Lung (tissue), 12 donors: ENCODE results near the gene VPS13D. TPM values are rescaled to one million over a fixed set of nuclear protein-coding genes. Genes with fewer than 3 reads are reported as not detected.

Experiments used
- ATAC-seq: fragments of 200-7000 bp; cut with Tn5 transposase; one replicate; pipeline ENCODE4 v1.9.1; 2020; ENCODE audit warnings: moderate number of reproducible peaks; ENCODE audit not compliant: insufficient read depth, low FRiP score
- DNase-seq, 3 donors: peaks; one replicate each; pipeline ENCODE4 v3.0.0-alpha.2; 2013 to 2017
- H3K27ac ChIP-seq, 2 donors: one replicate each; pipeline ENCODE4 v1.5.1; 2013; ENCODE audit warnings: mild to moderate bottlenecking in 2 of 2, moderate library complexity in 2 of 2, control low read depth in 1 of 2, inconsistent platforms in 1 of 2, low read depth in 1 of 2, low read length in 1 of 2
- H3K27me3 ChIP-seq, 3 donors: one replicate each; pipeline ENCODE4 v1.5.1; 2013; ENCODE audit warnings: low read length in 2 of 3; ENCODE audit not compliant: control insufficient read depth in 3 of 3, insufficient read depth in 3 of 3
- H3K36me3 ChIP-seq, 4 donors: one replicate each; pipeline ENCODE4 v1.5.1; 2013; ENCODE audit warnings: low read length in 4 of 4, mild to moderate bottlenecking in 1 of 4, moderate library complexity in 1 of 4; ENCODE audit not compliant: control insufficient read depth in 4 of 4, insufficient read depth in 4 of 4
- H3K4me1 ChIP-seq, 5 donors: one replicate each; pipeline ENCODE4 v1.5.1; 2013; ENCODE audit warnings: low read length in 5 of 5, mild to moderate bottlenecking in 2 of 5, moderate library complexity in 1 of 5; ENCODE audit not compliant: control insufficient read depth in 5 of 5, insufficient read depth in 5 of 5
- H3K4me3 ChIP-seq: one replicate; pipeline ENCODE4 v1.5.1; 2013; ENCODE audit warnings: mild to moderate bottlenecking, control low read depth, moderate library complexity
- H3K9ac ChIP-seq, 2 donors: one replicate each; pipeline ENCODE4 v1.5.1; 2013; ENCODE audit warnings: low read length in 2 of 2, control low read depth in 1 of 2; ENCODE audit not compliant: insufficient read depth in 1 of 2
- H3K9me3 ChIP-seq, 4 donors: one replicate each; pipeline ENCODE4 v1.5.1; 2013; ENCODE audit warnings: low read length in 3 of 4, mild to moderate bottlenecking in 1 of 4, moderate library complexity in 1 of 4; ENCODE audit not compliant: control insufficient read depth in 4 of 4, insufficient read depth in 3 of 4
- WGBS, 2 donors: extraction: QIAGEN DNeasy Blood & Tissue Kit; methylation state at CpG; one replicate each; pipeline ENCODE4 v1.1.7; 2013; 5-methylcytosine and 5-hydroxymethylcytosine counted together
- polyA plus RNA-seq, 2 donors: library from polyadenylated mRNA; stranded (reverse); fragments of 200-250 nt; gene quantifications; one replicate each; pipeline ENCODE4 v1.2.1, GENCODE V29; 2013
- total RNA-seq, 2 donors: library from RNA; depleted of rRNA in 1 of 2; stranded (reverse); fragments of >200 nt in 1 of 2; gene quantifications; one replicate each; pipeline ENCODE4 v1.2.1, GENCODE V29; 2014 to 2021
- TF ChIP-seq, protein P1 (sequence below): IDR thresholded peaks from 2 replicates; pipeline ENCODE4 v1.5.1; 2012; ENCODE audit warnings: mild to moderate bottlenecking; ENCODE audit errors: control extremely low read depth, extremely low read depth
- donor health status: control.
- donor health status: control.
- donor health status: Bipolar disorder and iron deficiency.
- donor health status: healthy.
- donor health status: DM: yes; HTN: yes; CAD: no.

Gene VPS13D
- total and polyA plus RNA-seq, 4 donors, result 18.4 to 76.0 (median 37.5) TPM

DNA sequence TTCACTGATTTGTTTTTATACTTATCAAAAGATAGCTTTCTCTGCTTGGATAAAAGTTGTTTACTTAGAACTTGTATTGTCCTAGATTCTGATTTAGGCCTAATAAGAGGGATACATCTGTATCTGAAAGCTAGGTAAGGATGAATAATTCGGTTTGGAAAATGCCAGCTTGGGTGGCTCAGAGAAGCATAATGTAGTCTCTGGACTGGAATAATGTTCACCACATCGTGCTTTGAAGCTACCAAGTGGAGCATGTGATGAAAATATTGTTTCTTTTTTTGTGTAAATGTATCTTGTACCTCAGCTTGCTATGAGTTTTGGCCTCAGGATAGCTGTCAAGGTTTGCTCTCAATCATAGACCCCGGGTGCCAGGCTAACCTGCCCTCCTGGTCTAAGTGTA, 49.2 kb downstream of the VPS13D start:
- no peaks in the 10 kb centered on the region for H3K4me1 ChIP-seq
- no peaks in the 10 kb centered on the region for H3K9me3 ChIP-seq
- H3K4me3 ChIP-seq, result no peak overlapping the region
- peaks cover 33 to 51% (median 41%) of the 10 kb centered on the region in 4 donors for H3K36me3 ChIP-seq
- WGBS, 2 donors, result 96% methylated on average over 3 of the region's 3 CpGs
- no peak for ATAC-seq
- no peaks in the 10 kb centered on the region for H3K27me3 ChIP-seq
- DNase-seq, result no peak
- no peak overlapping the region for H3K27ac ChIP-seq
- no peak overlapping the region for H3K9ac ChIP-seq
- TF ChIP-seq, protein P1, sequence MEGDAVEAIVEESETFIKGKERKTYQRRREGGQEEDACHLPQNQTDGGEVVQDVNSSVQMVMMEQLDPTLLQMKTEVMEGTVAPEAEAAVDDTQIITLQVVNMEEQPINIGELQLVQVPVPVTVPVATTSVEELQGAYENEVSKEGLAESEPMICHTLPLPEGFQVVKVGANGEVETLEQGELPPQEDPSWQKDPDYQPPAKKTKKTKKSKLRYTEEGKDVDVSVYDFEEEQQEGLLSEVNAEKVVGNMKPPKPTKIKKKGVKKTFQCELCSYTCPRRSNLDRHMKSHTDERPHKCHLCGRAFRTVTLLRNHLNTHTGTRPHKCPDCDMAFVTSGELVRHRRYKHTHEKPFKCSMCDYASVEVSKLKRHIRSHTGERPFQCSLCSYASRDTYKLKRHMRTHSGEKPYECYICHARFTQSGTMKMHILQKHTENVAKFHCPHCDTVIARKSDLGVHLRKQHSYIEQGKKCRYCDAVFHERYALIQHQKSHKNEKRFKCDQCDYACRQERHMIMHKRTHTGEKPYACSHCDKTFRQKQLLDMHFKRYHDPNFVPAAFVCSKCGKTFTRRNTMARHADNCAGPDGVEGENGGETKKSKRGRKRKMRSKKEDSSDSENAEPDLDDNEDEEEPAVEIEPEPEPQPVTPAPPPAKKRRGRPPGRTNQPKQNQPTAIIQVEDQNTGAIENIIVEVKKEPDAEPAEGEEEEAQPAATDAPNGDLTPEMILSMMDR, result no peak

DNA sequence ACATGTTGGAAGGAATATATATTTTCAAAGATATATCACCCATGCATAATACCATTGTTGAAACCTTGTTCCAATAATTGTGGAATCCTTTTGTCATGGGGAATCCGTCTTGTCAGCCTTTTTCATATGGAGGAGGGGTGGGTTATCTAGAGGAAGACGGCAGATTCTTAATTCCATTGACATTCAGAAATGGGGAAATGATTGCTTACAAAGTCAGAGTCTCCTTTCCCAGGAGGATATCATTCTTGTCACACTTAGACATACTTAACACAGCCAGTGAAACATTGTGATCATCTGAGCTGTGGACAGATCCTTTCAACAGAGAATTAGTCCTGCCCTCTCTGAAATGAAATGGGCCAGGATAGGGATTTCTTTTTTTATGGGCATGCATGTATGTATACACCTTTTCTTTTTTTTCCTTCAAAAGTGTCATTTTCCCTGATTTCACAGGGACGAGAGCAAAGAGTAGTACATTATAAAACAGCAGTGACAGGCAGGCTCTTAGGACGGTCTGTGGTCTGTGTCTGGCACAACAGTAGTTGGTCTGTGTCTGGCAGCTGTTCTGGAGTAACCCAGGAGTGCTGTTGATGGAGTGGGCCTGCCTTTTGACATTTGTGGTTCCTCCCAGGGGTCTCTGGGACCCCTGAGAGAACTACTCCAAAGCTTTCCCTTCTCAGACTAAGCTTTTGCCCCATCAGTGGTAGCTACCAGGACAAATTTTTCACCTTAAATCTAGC, 50.1 kb downstream of the VPS13D start:
- no peak for ATAC-seq
- no peaks in the 10 kb centered on the region for H3K9me3 ChIP-seq
- no peak for DNase-seq
- WGBS, 2 donors, result 80 to 88% methylated on average over 4 of the region's 4 CpGs
- TF ChIP-seq, protein P1, result no peak
- peaks cover 35 to 50% (median 45%) of the 10 kb centered on the region in 4 donors for H3K36me3 ChIP-seq
- H3K4me1 ChIP-seq, result no peaks in the 10 kb centered on the region
- no peak overlapping the region for H3K9ac ChIP-seq
- no peaks in the 10 kb centered on the region for H3K27me3 ChIP-seq
- H3K4me3 ChIP-seq, result no peak overlapping the region
- no peak overlapping the region for H3K27ac ChIP-seq

DNA sequence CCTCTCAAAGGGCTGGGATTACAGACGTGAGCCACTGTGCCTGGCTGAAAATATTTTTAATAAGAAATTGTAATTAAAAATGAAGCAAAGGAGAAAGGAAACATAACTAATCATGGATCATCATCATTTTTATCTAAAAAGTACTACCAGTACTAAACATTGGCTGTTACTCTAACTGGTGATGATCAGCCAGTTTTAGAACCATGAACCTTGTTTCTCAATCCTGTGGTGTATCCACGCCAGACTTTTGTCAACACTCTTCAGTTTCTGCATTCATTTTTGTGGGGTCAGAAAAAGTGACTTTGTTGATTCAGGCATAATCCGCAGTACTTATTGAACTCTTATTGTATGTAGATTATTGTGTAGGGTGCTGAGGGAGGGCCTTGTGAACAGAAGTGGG, 52.3 kb downstream of the VPS13D start:
- Histone ChIP-seq H3K4me1 (no peaks in the 10 kb centered on the region), H3K9ac (no peak overlapping the region), H3K9me3 (no peaks in the 10 kb centered on the region), H3K36me3 (peaks cover 26 to 42% (median 33%) of the 10 kb centered on the region in 4 donors), H3K4me3 (no peak overlapping the region), H3K27ac (no peak overlapping the region), H3K27me3 (no peaks in the 10 kb centered on the region)
- no peak for DNase-seq
- no peak for ATAC-seq
- 80 to 84% methylated on average over 3 of the region's 3 CpGs for WGBS, 2 donors
- TF ChIP-seq, protein P1, result no peak
